ENCODE data around the gene HSPG2.

The HSPG2 gene

DNA sequence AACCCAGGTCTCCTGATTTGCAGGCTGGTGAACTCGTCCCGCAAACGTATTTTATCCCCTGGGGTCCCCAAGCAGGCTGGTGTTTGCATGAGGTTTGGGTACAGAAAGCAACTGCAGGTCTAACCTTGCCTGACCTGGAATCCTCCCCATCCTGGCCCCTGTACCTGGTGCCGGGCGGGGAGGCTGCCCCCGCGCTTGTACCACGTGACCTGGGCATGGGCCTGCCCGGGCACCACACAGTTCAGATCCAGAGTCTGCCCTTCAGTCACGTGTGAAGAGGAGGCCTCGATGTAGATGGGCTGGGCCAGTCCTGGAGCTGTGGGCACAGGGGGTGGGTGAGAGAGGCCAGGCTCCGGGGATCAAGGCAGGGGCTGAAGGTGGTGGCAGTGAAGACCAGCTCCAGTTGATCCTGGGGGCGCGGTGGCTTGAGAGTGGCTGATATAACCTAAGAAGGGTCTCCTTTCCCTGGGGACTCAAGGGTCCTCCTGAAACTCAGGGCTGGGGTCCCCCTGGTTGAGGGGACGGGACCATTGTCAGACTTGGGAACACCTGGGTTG lies 94.4 kb downstream of the HSPG2 start:
- H3K27ac ChIP-seq: no peak overlapping the region
- TF ChIP-seq, protein P1, sequence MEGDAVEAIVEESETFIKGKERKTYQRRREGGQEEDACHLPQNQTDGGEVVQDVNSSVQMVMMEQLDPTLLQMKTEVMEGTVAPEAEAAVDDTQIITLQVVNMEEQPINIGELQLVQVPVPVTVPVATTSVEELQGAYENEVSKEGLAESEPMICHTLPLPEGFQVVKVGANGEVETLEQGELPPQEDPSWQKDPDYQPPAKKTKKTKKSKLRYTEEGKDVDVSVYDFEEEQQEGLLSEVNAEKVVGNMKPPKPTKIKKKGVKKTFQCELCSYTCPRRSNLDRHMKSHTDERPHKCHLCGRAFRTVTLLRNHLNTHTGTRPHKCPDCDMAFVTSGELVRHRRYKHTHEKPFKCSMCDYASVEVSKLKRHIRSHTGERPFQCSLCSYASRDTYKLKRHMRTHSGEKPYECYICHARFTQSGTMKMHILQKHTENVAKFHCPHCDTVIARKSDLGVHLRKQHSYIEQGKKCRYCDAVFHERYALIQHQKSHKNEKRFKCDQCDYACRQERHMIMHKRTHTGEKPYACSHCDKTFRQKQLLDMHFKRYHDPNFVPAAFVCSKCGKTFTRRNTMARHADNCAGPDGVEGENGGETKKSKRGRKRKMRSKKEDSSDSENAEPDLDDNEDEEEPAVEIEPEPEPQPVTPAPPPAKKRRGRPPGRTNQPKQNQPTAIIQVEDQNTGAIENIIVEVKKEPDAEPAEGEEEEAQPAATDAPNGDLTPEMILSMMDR (IDR thresholded peaks at IDR 0.05): no peak
- TF ChIP-seq ZFX (IDR thresholded peaks at IDR 0.05; ENCODE audit: borderline replicate concordance): no peak

DNA sequence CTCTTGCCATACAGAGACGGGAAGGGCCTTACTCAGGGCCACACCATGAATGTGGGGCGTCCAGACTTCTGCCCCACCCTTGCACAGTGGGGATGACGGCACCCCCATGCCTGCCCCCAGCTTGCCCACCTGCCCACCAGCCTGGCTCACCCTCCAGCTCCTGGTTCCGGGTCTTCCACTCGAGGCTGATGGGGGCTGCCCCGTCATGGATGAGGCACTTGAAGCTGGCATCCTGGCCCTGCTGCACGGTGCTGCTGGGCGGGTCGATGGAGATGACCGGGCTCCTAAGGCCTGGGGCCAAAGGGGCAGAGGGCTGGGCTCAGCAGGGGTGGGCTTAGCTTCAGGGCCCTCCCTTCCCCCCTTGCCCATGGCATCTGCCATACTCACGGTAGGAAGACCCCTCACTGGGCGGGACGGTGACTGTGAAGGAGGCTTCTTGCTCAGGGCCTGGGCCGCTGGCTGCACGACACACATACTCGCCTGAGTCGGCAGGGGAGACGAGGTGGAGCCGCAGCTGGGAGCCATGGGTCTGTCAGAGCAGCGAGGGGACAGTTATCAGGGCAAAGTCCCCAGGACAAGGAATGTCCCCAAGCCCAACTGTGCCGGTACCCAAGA lies 95.2 kb downstream of the HSPG2 start:
- no peak overlapping the region for H3K27ac ChIP-seq
- TF ChIP-seq, protein P1 (IDR thresholded peaks at IDR 0.05): no peak
- no peak for TF ChIP-seq ZFX (IDR thresholded peaks at IDR 0.05; ENCODE audit: borderline replicate concordance)

DNA sequence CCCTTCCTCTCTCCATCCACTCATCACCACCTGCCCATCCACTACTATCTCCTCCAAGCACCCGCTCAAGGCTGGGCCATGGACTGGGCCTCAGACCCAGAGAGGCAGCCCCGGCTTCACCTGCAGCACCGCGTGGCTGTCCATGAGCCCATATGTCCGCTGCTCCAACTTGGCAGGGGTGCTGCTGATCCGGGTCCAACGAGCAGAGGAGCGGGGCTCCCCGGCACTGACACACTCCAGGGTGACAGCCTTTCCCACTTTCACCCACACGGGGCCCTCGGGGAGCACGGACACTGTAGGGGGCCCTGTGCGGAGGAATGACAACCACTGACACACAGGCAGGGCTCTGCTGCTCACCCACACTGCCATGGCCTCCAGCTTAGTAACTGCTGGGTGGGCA lies 96.1 kb downstream of the HSPG2 start:
- no peak for TF ChIP-seq ZFX (IDR thresholded peaks at IDR 0.05; ENCODE audit: borderline replicate concordance)
- TF ChIP-seq, protein P1 (IDR thresholded peaks at IDR 0.05): no peak

DNA sequence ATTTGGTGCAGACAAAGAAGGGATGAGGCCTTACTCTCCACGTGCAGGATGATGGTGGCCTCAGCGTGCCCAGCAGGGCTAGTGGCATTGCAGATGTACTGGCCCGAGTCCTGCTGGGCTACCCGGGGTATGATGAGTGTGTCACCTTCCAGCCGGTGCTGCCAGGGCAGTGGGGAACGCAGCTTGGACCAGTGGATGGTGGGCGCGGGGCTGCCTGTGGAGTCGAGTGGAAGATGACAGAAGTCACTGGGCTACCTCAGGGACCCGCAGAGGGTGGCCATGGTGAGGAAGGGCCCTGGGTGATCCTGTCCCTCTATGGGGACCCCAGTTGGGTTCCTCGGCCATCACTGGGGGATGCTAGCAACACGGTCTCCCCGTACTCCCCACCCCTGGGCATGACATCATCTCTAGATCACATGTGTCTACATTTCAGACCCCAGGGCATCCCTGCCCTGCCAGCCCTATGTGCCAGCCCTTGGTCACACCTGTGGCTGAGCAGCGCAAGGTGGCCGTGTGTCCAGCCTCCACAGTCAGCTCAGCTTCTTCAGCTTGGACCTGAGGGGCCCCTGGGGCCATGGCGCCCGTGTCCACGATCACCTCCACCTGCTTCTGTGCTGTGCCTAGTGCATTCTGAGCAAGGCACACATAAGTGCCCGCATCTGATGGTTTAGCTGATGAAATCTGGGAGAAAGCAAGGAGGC lies 97.6 kb downstream of the HSPG2 start:
- TF ChIP-seq, protein P1 (IDR thresholded peaks at IDR 0.05): no peak
- no peak for TF ChIP-seq ZFX (IDR thresholded peaks at IDR 0.05; ENCODE audit: borderline replicate concordance)
- H3K27ac ChIP-seq: no peak overlapping the region

More for the DNA sequence above, 96.1 kb downstream of the HSPG2 start:
- no peak overlapping the region for H3K27ac ChIP-seq

DNA sequence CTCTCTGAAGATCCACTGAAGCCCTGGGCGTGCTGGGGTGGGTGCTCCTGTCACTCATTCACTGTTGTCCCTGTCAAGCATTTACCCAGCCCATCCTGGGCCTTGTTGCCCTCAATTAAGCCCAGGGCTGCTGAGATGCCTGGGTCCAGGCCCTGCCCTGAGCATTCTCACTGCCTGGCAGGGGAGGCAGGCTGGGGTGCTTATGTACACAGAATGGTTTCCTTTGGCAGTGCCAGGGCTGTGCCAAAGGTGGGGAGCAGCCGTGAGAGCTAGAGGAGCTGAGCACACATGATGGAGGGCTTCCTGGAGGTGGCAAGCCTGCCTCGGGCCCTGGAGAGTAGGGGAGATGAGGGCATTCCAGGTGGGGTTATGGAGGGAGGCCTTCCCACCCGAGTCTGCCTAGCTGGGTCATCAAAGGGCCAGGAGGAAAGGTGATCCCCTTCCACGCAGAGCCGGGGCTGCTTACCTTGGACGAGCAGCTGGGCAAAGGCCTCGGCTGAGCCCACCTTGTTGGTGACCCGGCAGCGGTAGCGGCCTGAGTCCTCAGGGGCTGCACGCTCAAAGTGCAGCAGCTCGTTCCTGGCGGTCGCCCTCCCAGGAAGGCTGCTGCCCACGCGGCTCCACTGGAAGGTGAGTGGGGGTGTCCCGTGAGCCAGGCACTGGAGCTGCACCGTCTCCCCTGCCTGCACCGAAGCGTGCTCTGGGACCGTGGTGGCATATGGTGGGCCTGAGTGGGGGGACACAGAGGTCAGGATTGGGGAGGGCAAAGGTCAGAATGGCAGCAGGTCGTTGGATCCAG lies 98.6 kb downstream of the HSPG2 start:
- TF ChIP-seq, protein P1 (IDR thresholded peaks at IDR 0.05): no peak
- no peak for TF ChIP-seq ZFX (IDR thresholded peaks at IDR 0.05; ENCODE audit: borderline replicate concordance)
- H3K27ac ChIP-seq: no peak overlapping the region

DNA sequence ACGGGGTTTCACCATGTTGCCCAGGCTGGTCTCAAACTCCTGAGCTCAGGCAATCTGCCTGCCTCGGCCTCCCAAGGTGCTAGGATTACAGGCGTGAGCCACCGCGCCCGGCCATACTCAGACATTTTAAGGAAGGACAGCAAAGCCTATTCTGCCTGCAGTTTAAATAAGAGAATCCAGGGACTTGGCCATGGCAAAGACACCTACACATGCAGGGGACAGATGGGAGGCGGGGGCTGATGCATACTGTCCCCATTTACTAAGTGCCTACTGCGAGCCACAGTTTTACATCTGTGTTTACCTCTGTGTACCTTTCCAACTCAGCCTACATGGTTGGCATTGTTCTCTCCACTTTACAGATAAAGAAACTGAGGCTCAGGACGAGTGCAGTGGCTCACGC lies 99.6 kb downstream of the HSPG2 start:
- TF ChIP-seq ZFX (IDR thresholded peaks at IDR 0.05; ENCODE audit: borderline replicate concordance): no peak
- TF ChIP-seq, protein P1 (IDR thresholded peaks at IDR 0.05): no peak

More for the DNA sequence above, 99.6 kb downstream of the HSPG2 start:
- no peak overlapping the region for H3K27ac ChIP-seq

All from 22Rv1 (cell line).